Adrenal gland (tissue), 12 donors: Measurements from ENCODE around the gene LAYN. TPM values are rescaled to one million over a fixed set of nuclear protein-coding genes. Genes with fewer than 3 reads are reported as not detected.

Source experiments
- DNase-seq, 7 donors: peaks; one replicate each; pipeline ENCODE4 v3.0.0-alpha.2; 2019 to 2020
- H3K27ac ChIP-seq, 5 donors: fragments of 200-600 bp; sonication (generic) in 4 of 5; 1 replicate in 3 of 5; 2 replicates in 2 of 5; pipeline versions ENCODE4 v1.5.1 to v1.8.0; 2016 to 2020; ENCODE audit warnings: mild to moderate bottlenecking in 1 of 5
- H3K27me3 ChIP-seq: fragments of 200-600 bp; 2 replicates; pipeline ENCODE4 v1.8.0; 2021
- H3K36me3 ChIP-seq, 2 donors: fragments of 200-600 bp; replicated peaks in 1 of 2; 1 replicate in 1 of 2; 2 replicates in 1 of 2; pipeline versions ENCODE4 v1.5.1 to v1.8.0; 2018 to 2022
- H3K4me1 ChIP-seq, 2 donors: fragments of 200-600 bp; replicated peaks in 1 of 2; 1 replicate in 1 of 2; 2 replicates in 1 of 2; pipeline versions ENCODE4 v1.5.1 to v1.8.0; 2018 to 2021
- H3K4me3 ChIP-seq, 4 donors: fragments of 200-600 bp; sonication (generic) in 3 of 4; one replicate each; pipeline ENCODE4 v1.5.1; 2016 to 2018
- H3K9me3 ChIP-seq, 3 donors: fragments of 200-600 bp; sonication (generic) in 1 of 3; replicated peaks in 1 of 3; 1 replicate in 2 of 3; 2 replicates in 1 of 3; pipeline versions ENCODE4 v1.5.1 to v1.8.0; 2016 to 2021
- POLR2A ChIP-seq, 2 donors: fragments of 450-650 bp; IDR thresholded peaks; one replicate each; pipeline ENCODE4 v1.6.1; 2017; ENCODE audit warnings: antibody characterized with exemption in 2 of 2, mild to moderate bottlenecking in 2 of 2, moderate library complexity in 1 of 2
- WGBS, 4 donors: extraction: QIAGEN DNeasy Blood & Tissue Kit in 2 of 4; methylation state at CpG; one replicate each; pipeline versions ENCODE4 v1.1.5 to v1.1.7; 2013 to 2017; 5-methylcytosine and 5-hydroxymethylcytosine counted together
- intact Hi-C, 2 donors: fragments of 100-400 bp; cut with DNase I; formaldehyde crosslinking; loops; one replicate each; pipeline versions ENCODE4 v1.14.1 to v1.15.0; 2022 to 2023
- polyA plus RNA-seq, 3 donors: library from polyadenylated mRNA; stranded (reverse); fragments of 200-250 nt in 2 of 3; fragments of 350-450 nt in 1 of 3; fragmentation: Illumina TruSeq in 1 of 3; extraction: RNeasy Lipid Tissue Mini Kit (QIAGEN cat#74804) in 1 of 3; gene quantifications; one replicate each; pipeline ENCODE4 v1.2.3, GENCODE V29; 2013 to 2014
- total RNA-seq, 9 donors: library from RNA; depleted of rRNA in 4 of 9; stranded (reverse); fragments of >200 nt in 4 of 9; fragments of 120-200 nt in 1 of 9; fragmentation: NEBNext Ultra II Directional in 1 of 9; extraction: Animal tissue kit (Norgen Biotek cat#: 25700) in 1 of 9; gene quantifications; one replicate each; pipeline versions ENCODE4 v1.1.0 to v1.2.4, GENCODE V29; 2013 to 2023
- TF ChIP-seq, protein P1 (sequence below), 6 experiments: fragments of 450-650 bp in 4 of 6; fragments of 200-600 bp in 2 of 6; sonication (generic) in 1 of 6; IDR thresholded peaks; 1 replicate in 5 of 6; 2 replicates in 1 of 6; pipeline versions ENCODE4 v1.5.1 to v1.8.0; 2016 to 2021; ENCODE audit warnings: antibody characterized with exemption in 6 of 6, mild to moderate bottlenecking in 2 of 6, moderate library complexity in 1 of 6
- donor health status: healthy with polysubstance abuse.
- donor health status: Bipolar disorder and iron deficiency.
- donor health status: DM: yes; HTN: yes; CAD: no.
- donor health status: DM: no; HTN: no; CAD: no.
- donor health status: DM: no; HTN: no; CAD: no.
- donor health status: DM: yes; HTN: yes; CAD: no.

LAYN gene
- total and polyA plus RNA-seq, 12 donors = 1.5 to 5.4 (median 2.2) TPM

- peaks cover 20% of the 10 kb centered on the region for H3K27me3 ChIP-seq
- H3K36me3 ChIP-seq = no peaks in the 10 kb centered on the region
- H3K4me3 ChIP-seq = peak overlapping the region in 2 of 4 donors; percentile 18 to 63
- 3 to 7% (median 5%) methylated on average over 24 to 41 of the region's 41 CpGs for WGBS, 4 donors
- no peak for TF ChIP-seq POLR2A (IDR thresholded peaks at IDR 0.05)
- TF ChIP-seq, protein P1, sequence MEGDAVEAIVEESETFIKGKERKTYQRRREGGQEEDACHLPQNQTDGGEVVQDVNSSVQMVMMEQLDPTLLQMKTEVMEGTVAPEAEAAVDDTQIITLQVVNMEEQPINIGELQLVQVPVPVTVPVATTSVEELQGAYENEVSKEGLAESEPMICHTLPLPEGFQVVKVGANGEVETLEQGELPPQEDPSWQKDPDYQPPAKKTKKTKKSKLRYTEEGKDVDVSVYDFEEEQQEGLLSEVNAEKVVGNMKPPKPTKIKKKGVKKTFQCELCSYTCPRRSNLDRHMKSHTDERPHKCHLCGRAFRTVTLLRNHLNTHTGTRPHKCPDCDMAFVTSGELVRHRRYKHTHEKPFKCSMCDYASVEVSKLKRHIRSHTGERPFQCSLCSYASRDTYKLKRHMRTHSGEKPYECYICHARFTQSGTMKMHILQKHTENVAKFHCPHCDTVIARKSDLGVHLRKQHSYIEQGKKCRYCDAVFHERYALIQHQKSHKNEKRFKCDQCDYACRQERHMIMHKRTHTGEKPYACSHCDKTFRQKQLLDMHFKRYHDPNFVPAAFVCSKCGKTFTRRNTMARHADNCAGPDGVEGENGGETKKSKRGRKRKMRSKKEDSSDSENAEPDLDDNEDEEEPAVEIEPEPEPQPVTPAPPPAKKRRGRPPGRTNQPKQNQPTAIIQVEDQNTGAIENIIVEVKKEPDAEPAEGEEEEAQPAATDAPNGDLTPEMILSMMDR (IDR thresholded peaks at IDR 0.05) = no peak
- intact Hi-C loops = no loop called here
- peak overlapping the region in 2 of 5 donors; percentile 50 to 76 for H3K27ac ChIP-seq
- H3K9me3 ChIP-seq = no peaks in the 10 kb centered on the region
- peaks cover 13 to 21% of the 10 kb centered on the region in 2 donors for H3K4me1 ChIP-seq
- DNase-seq = peak in 6 of 7 donors; percentile 44 to 78 (median 59)
Measured at GRCh38 chr11:111541254-111542061, 938 bp downstream of the LAYN start.

DNA sequence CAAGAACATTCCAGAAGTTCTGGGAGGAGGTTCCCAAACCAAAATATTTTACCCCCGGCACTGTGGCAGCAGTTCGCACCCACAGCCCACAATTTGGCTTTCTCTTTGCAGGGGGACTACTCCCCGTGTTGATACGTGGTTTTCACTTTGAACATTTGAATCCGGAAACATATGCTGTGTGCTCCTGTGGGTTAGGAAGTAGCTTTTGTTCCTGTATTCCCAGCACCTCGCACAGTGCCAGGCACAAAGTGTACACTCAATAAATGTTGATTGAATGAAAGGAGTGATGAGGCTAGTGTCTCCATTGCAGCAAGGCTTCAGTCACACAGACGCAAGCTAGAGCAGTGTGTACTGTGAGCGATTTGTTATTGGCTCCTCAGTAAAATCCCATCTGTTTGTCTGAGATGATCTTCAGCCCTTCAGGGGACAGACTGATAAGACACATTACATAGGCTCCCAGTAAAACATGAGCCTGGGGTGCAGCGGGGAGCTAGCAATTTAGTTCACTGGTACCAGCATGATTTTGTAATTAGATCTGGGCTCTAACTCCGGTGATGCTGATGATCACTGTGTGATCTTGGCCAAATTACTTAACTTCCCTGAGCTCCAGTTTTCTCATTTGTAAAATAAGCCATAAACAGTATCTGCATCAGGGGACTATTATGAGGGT is 2.2 kb downstream of the LAYN start:
- H3K27ac ChIP-seq = no peak overlapping the region
- H3K9me3 ChIP-seq = no peaks in the 10 kb centered on the region
- intact Hi-C loops = no loop called here
- peaks cover 17% of the 10 kb centered on the region for H3K27me3 ChIP-seq
- H3K36me3 ChIP-seq = no peaks in the 10 kb centered on the region
- H3K4me1 ChIP-seq = peaks cover 13 to 21% of the 10 kb centered on the region in 2 donors
- 67 to 85% (median 73%) methylated on average over 10 of the region's 10 CpGs for WGBS, 4 donors
- H3K4me3 ChIP-seq = no peak overlapping the region
- no peak for TF ChIP-seq POLR2A (IDR thresholded peaks at IDR 0.05)
- TF ChIP-seq, protein P1 (IDR thresholded peaks at IDR 0.05) = no peak
- DNase-seq = no peak

GRCh38 chr11:111548525-111548924 is 8.0 kb downstream of the LAYN start:
- intact Hi-C loops = no loop called here
- Histone ChIP-seq H3K27me3 (no peaks in the 10 kb centered on the region), H3K36me3 (no peaks in the 10 kb centered on the region), H3K27ac (no peak overlapping the region), H3K4me3 (no peak overlapping the region), H3K9me3 (no peaks in the 10 kb centered on the region), H3K4me1 (no peaks in the 10 kb centered on the region)
- TF ChIP-seq POLR2A (IDR thresholded peaks at IDR 0.05) = no peak
- TF ChIP-seq, protein P1 (IDR thresholded peaks at IDR 0.05) = no peak
- 87 to 93% (median 92%) methylated on average over 1 to 2 of the region's 2 CpGs; no CpG with 5 or more reads in 1 of the 4 donors for WGBS, 4 donors
- DNase-seq = no peak

- intact Hi-C loops = no loop called here
- 80 to 89% (median 84%) methylated on average over 11 of the region's 11 CpGs for WGBS, 4 donors
- Histone ChIP-seq H3K36me3 (no peaks in the 10 kb centered on the region), H3K4me3 (no peak overlapping the region), H3K27me3 (no peaks in the 10 kb centered on the region), H3K4me1 (no peaks in the 10 kb centered on the region), H3K9me3 (no peaks in the 10 kb centered on the region), H3K27ac (no peak overlapping the region)
- TF ChIP-seq, protein P1 (IDR thresholded peaks at IDR 0.05) = no peak
- no peak for TF ChIP-seq POLR2A (IDR thresholded peaks at IDR 0.05)
- no peak for DNase-seq
Measured at GRCh38 chr11:111549196-111549868, 8.8 kb downstream of the LAYN start.
